Measurements from ENCODE around the gene HIVEP1.
A peak's percentile ranks its signal among the peaks of the same experiment; 100 is the strongest.

The HIVEP1 gene

GRCh38 chr6:11977193-11977592 is 34.9 kb upstream of the HIVEP1 start:
- FAIRE-seq (no peak), DNase-seq (ENCODE audit: insufficient read length, low spot score) (no peak)
- no peak for TF ChIP-seq POLR2A (IDR thresholded peaks at IDR 0.05; ENCODE audit: low read depth, low read length)

- TF ChIP-seq POLR2A (IDR thresholded peaks at IDR 0.05; ENCODE audit: low read depth, low read length), result no peak
- DNase-seq (ENCODE audit: insufficient read length, low spot score), result no peak
- no peak for FAIRE-seq
Measured at GRCh38 chr6:11977738-11978137, 34.4 kb upstream of the HIVEP1 start.

DNA sequence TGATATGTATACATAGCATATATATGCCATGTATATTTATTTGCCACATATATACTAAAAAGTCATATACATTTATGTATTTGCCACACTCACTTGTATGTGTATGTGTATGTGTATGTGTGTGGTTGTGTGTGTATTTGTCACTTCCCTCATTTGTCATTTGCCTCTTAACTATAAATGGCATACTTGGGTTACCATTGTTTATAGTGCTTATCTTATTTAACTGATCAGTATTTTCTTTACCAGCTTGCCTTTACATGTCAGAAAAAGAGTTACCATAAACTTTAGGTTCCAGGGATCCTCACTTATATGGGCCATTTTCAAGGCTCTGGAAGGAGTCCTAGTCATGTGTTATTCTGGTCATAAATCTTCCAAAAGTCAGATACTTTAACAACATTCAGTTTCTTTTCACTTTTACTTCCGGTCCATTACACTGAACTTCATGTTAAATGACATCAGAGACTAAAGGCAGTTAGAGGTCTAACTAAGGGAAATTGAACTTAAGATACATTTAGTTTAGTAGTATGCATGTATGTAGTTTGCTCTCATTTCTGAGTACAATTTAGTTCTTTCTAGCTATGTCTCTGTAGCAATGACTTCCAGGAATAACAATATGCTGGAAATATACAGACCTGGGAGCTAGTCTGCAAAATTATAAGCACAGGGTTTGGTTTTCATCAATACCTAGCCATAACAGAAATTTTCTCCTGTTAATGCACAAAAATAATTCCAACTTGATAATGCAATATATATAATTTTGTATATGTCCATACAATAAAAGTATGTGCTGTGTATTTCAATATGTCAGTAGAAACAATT is 33.7 kb upstream of the HIVEP1 start:
- DNase-seq (ENCODE audit: insufficient read length, low spot score) (no peak), FAIRE-seq (peak; percentile 89)
- no peak for TF ChIP-seq POLR2A (IDR thresholded peaks at IDR 0.05; ENCODE audit: low read depth, low read length)

GRCh38 chr6:11979866-11980265 is 32.2 kb upstream of the HIVEP1 start:
- no peak for TF ChIP-seq POLR2A (IDR thresholded peaks at IDR 0.05; ENCODE audit: low read depth, low read length)
- FAIRE-seq (no peak), DNase-seq (ENCODE audit: insufficient read length, low spot score) (no peak)

DNA sequence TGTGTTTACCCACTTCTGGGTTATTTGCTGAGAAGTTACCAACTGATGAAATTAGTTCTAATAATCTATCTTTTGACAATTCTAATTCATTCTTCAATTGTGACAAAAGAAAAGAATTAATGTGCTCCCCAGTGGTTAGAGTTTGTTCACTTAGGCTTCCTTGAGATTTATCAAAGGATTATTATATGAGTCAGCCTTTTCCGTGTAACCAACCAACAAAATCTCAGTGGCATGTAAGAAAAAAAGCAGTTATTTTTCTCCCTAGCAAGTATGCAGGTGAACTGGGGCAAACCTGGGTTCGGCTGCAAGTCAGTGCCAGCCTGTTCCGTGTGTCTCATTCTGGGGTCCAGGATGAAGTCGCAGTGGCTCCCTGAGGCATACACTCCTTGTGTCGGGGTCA is 28.8 kb upstream of the HIVEP1 start:
- peak; percentile 80 for FAIRE-seq
- no peak for DNase-seq (ENCODE audit: insufficient read length, low spot score)
- TF ChIP-seq POLR2A (IDR thresholded peaks at IDR 0.05; ENCODE audit: low read depth, low read length), result no peak

DNA sequence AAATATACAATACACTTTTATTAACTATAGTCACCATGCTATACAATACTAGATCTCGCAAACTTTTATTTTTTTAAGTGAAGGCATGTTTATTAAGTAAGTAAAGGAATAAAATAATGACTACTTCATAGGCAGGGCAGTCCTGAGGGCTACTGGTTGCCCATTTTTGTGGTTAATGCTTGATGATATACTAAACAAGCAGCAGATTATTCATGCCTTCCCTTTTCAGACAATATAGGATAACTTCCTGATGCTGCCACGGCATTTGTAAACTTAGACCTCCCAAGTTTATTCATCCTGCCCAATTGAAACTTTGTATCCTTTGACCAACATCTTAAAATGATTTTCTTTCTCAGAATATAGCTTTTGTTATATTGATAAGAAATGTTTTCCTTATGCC is 24.7 kb upstream of the HIVEP1 start:
- peak; percentile 15 for FAIRE-seq
- TF ChIP-seq POLR2A (IDR thresholded peaks at IDR 0.05; ENCODE audit: low read depth, low read length), result no peak
- DNase-seq (ENCODE audit: insufficient read length, low spot score), result no peak

GRCh38 chr6:11989386-11989785 is 22.7 kb upstream of the HIVEP1 start:
- FAIRE-seq (no peak), DNase-seq (ENCODE audit: insufficient read length, low spot score) (no peak)
- TF ChIP-seq POLR2A (IDR thresholded peaks at IDR 0.05; ENCODE audit: low read depth, low read length), result no peak

DNA sequence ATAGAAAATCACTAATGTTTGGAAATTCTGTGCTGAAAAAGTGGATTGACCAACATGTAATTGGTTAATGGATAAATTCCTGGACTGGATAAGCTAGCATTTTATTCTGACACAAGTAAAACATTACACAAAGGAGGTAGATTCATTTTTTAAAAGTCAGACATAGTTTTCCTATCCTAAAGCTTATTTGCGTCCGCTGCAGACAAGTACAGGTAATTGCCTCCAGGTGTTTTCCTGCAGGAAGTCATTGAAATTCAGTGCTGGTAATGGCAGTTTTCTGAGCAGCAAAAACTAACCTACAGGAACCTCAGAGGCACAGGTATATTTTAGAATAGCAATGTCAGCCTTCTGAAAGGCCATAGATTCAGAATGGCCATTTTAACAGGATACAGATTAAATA is 20.0 kb upstream of the HIVEP1 start:
- no peak for TF ChIP-seq POLR2A (IDR thresholded peaks at IDR 0.05; ENCODE audit: low read depth, low read length)
- FAIRE-seq, result no peak
- DNase-seq (ENCODE audit: insufficient read length, low spot score), result no peak

- DNase-seq (ENCODE audit: insufficient read length, low spot score), result no peak
- peak; percentile 86 for FAIRE-seq
Measured at GRCh38 chr6:11994875-11995461, 17.1 kb upstream of the HIVEP1 start.

GRCh38 chr6:11996751-11997150 is 15.4 kb upstream of the HIVEP1 start:
- FAIRE-seq (no peak), DNase-seq (ENCODE audit: insufficient read length, low spot score) (no peak)
- TF ChIP-seq POLR2A (IDR thresholded peaks at IDR 0.05; ENCODE audit: low read depth, low read length), result no peak

More at GRCh38 chr6:11994875-11995461, 17.1 kb upstream of the HIVEP1 start:
- TF ChIP-seq POLR2A (IDR thresholded peaks at IDR 0.05; ENCODE audit: low read depth, low read length), result no peak

DNA sequence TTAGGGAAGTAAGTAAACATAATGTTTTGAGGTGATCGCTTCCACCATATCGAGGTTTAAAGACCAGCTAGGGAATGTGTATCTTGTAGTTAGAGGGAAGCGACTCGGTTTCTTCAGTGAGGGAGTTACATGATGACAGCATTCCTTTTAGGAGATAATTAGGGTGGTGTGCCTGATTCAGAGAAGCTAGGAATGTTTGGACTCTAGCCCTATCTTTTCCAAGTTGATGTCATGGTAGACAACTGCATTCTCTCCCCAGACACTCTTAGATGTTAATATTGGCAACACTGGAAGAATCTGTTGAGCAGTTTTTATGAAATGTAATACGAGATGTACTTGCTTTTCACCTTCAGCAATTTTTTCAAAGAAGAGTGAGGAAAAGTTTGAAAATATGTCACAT is 12.9 kb upstream of the HIVEP1 start:
- DNase-seq (ENCODE audit: insufficient read length, low spot score) (no peak), FAIRE-seq (peak; percentile 41)
- TF ChIP-seq POLR2A (IDR thresholded peaks at IDR 0.05; ENCODE audit: low read depth, low read length), result no peak

- DNase-seq (ENCODE audit: insufficient read length, low spot score) (no peak), FAIRE-seq (no peak)
- TF ChIP-seq POLR2A (IDR thresholded peaks at IDR 0.05; ENCODE audit: low read depth, low read length), result no peak
Measured at GRCh38 chr6:12000174-12000573, 11.9 kb upstream of the HIVEP1 start.

GRCh38 chr6:12001004-12001705 is 11.0 kb upstream of the HIVEP1 start:
- TF ChIP-seq POLR2A (IDR thresholded peaks at IDR 0.05; ENCODE audit: low read depth, low read length), result no peak
- no peak for FAIRE-seq
- no peak for DNase-seq (ENCODE audit: insufficient read length, low spot score)

DNA sequence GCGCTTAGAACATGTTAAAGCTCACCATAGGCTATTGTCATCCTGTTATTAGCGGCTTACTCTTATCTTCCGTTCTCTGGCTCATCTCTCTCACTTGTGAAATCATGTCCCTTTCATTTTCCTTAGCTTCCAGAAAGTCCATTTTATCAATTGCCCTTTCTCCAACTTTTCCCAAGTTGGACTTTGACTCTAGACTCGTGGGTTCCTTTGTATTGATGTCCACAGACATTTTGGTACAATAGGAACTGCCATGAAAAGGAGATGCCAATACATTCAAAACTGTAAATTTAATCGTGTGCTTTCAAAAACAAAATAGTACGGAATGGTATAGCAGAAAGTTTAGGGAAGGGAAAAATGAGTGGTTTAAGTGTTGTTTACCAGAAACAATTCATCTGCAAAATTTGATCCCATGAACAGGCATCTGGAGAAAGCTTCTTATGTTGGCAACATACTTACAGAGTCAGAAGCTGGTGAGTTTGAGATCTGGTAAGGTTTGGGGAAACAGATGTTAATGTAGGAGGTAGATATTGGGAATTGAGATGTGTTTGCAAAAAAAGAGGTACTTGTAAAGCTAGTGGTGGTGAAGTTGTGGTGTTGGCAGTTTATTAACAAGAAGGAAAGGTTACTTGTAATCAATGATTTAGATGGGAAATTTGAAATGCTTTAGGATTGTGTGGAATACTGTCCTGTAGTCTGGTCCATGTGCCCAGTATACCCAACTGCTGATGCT is 10.2 kb upstream of the HIVEP1 start:
- DNase-seq (ENCODE audit: insufficient read length, low spot score) (no peak), FAIRE-seq (peak; percentile 36)
- no peak for TF ChIP-seq POLR2A (IDR thresholded peaks at IDR 0.05; ENCODE audit: low read depth, low read length)
